NT2/D1 (cell line): ENCODE results near the gene GLG1.

Source experiments
- SUZ12 ChIP-seq: IDR thresholded peaks from 2 replicates; pipeline ENCODE4 v1.6.1; 2011; ENCODE audit not compliant: insufficient read length, insufficient read depth; ENCODE audit errors: extremely low read depth
- YY1 ChIP-seq: IDR thresholded peaks from 2 replicates; pipeline ENCODE4 v1.6.1; 2011; ENCODE audit not compliant: insufficient read length, insufficient read depth
- ZNF274 ChIP-seq: IDR thresholded peaks from 2 replicates; pipeline ENCODE4 v1.6.1; 2011; ENCODE audit warnings: mild to moderate bottlenecking, low read depth, low read length

DNA sequence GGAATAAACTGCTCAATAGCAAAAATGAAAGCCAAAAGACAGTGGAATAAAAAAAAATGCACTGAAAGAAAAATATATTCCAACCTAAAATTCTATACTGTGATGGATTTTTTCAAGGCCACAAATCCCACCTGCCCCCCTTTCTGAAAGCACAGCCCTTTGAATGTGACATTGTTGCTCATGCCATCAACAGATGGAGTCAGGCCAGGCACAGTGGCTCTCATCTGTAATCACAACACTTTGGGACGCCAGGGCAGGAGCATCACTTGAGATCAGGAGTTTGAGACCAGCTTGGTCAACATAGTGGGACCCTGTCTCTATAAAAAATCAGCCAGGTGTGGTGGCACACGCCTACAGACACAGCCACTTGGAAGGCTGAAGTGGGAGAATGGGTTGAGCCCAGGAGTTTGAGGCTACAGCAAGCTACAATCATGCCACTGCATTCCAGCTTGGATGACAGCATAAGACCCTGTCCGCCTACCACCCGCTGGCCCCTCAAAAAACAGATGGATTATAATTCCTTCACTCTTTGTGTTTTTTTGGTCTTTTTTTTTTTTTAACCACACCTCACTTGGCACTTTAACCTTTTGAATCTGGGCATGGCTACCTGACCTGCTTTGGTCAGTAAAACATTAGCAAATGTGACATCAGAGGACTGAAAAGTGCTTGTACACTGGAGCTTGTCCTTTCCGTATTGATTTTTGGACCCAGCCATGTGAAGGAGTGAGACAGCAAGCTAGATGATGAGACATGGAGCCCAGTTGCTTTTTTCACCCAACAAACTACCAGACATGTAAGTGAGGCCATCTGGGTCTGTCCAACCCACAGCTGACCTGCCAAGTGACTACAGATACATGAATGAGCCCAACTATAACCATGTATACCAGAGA lies 36.3 kb downstream of the GLG1 start:
- TF ChIP-seq YY1, result no peak
- no peak for TF ChIP-seq SUZ12
- no peak for TF ChIP-seq ZNF274
